Activated CD4-positive, alpha-beta T cell treated with anti-CD3 and anti-CD28 coated beads for 1 hour (primary cell): ENCODE results near the gene RPL36.
A peak's percentile ranks its signal among the peaks of the same experiment; 100 is the strongest.
"Not testable (repeated sequence)": the region's sequence is repeated elsewhere in the genome, so short reads cannot be mapped to it uniquely, and the experiment has no call there.

Experiments used
- DNase-seq: peaks from one replicate; pipeline ENCODE4 v3.0.0-alpha.2; 2020

The RPL36 gene

GRCh38 chr19:5676105-5676771 is 13.9 kb upstream of the RPL36 start:
- no peak for DNase-seq

GRCh38 chr19:5676772-5677105 is 13.4 kb upstream of the RPL36 start:
- no peak for DNase-seq

- no peak for DNase-seq
Observed at GRCh38 chr19:5677136-5677535, 13.0 kb upstream of the RPL36 start.

- DNase-seq, result no peak
Observed at GRCh38 chr19:5677580-5677979, 12.5 kb upstream of the RPL36 start.

GRCh38 chr19:5678071-5678718 is 11.9 kb upstream of the RPL36 start:
- no peak for DNase-seq

- no peak for DNase-seq
Observed at GRCh38 chr19:5679289-5680083, 10.6 kb upstream of the RPL36 start.

GRCh38 chr19:5680084-5680436 is 10.0 kb upstream of the RPL36 start:
- DNase-seq, result no peak

GRCh38 chr19:5680437-5681368 is 9.4 kb upstream of the RPL36 start, which contains the start of the genes HSD11B1L and MICOS13:
TSS of gene HSD11B1L (plus strand) at chr19:5681027. CDS start at chr19:5684833, 3,806 bp downstream.
TSS of gene MICOS13 (minus strand) at chr19:5680516. CDS start at chr19:5680486, 30 bp downstream.
- peak; percentile 97 for DNase-seq

GRCh38 chr19:5681391-5682106 is 8.5 kb upstream of the RPL36 start:
- no peak for DNase-seq

GRCh38 chr19:5682107-5682482 is 8.0 kb upstream of the RPL36 start:
- DNase-seq, result no peak

- DNase-seq, result no peak
Observed at GRCh38 chr19:5683177-5683886, 6.8 kb upstream of the RPL36 start.

GRCh38 chr19:5684694-5685430 is 5.2 kb upstream of the RPL36 start:
- DNase-seq, result no peak

- no peak for DNase-seq
Observed at GRCh38 chr19:5686326-5686646, 3.8 kb upstream of the RPL36 start.

- peak; percentile 86 for DNase-seq
Observed at GRCh38 chr19:5686647-5687359, 3.3 kb upstream of the RPL36 start.

GRCh38 chr19:5687360-5688198 is 2.5 kb upstream of the RPL36 start:
- DNase-seq, result no peak

GRCh38 chr19:5688262-5688881 is 1.7 kb upstream of the RPL36 start:
- not testable (repeated sequence) for DNase-seq

- no peak for DNase-seq
Observed at GRCh38 chr19:5690955-5691821, 1.1 kb downstream of the RPL36 start.
